ENCODE measurements around the gene ACAD8. TPM values are rescaled to one million over a fixed set of nuclear protein-coding genes. Genes with fewer than 3 reads are reported as not detected.

Gene ACAD8
- total and polyA plus RNA-seq, 10 of the 15 experiments (the other 5 are each of a cell fraction or from before 2014, with no cell fraction given): 9.9 to 34.8 (median 22.2) TPM

DNA sequence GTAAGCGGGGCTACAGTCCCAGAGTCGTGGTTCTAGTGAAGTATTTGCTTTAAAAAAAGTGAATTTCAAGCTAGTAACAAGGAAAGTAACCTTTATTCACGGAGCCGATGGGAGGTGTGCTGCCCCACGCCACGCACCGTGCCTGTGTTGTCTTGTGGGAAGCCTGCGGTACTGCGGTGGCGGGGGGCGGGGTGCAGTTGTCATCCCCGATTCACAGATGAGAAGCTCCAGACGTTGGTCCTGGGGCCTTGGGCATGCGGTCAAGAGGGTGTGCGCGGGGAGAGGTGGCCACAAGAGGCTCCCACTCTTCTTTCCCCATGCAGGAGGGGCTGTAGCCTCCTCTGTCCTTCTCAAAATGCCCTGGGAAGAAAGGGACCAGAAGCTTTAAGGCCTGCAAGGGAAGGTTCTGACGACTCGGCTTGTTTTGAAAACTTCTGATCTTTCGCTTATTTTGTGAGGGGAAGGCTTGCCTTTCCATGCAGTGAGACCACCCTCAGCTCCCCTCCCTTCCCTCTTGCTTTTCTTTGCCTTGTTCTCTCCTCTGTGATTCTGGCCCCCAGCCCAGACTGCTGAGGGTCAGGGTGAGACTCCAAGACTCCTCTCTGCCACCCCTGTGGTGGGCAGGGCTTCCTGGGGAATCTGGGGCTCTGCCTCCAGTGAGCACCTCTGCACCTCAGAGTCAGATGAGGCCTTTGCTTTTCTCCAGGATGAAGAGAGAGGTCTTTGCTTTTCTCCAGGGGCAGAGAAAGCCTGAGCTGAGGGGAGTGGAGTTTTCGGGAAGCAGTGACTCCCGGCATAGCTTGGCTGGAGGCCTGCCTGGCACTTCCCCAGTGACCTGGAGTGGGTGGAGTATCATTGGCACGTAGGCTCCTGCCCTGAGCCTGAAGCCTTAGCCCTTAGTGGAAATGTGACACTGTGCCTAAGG, 29.0 kb downstream of the ACAD8 start:
- no TSS peak for BruUV-seq (replicated peaks)
- Histone ChIP-seq H3K9ac (ENCODE audit: control insufficient read depth, insufficient read depth, low read length) (no peak overlapping the region), H3K27ac (ENCODE audit: control insufficient read depth, insufficient read depth) (no peak overlapping the region), H3K27me3 (replicated peaks in 1 of 2; ENCODE audit: control insufficient read depth in 2 of 2, insufficient read depth in 2 of 2, low read length in 1 of 2) (peaks cover 2 to 8% of the 10 kb centered on the region in 2 experiments; a peak in 2 of 4 replicates), H3K79me2 (ENCODE audit: control insufficient read depth, insufficient read depth, low read length) (no peaks in the 10 kb centered on the region), H3K4me2 (ENCODE audit: control insufficient read depth, insufficient read depth) (no peak overlapping the region), H3K4me3 (no peak overlapping the region), H3K9me3 (replicated peaks; ENCODE audit: control insufficient read depth, insufficient read depth, low read length) (no peaks in the 10 kb centered on the region; the same call in 2 of the 3 replicates), H2AFZ (ENCODE audit: control insufficient read depth, low read depth, low read length) (no peak overlapping the region), H4K20me1 (ENCODE audit: control insufficient read depth, insufficient read depth) (no peaks in the 10 kb centered on the region), H3K4me1 (ENCODE audit: control insufficient read depth, insufficient read depth, low read length) (no peaks in the 10 kb centered on the region), H3K36me3 (ENCODE audit: control insufficient read depth in 2 of 2, insufficient read depth in 2 of 2, low read length in 1 of 2) (no peaks in the 10 kb centered on the region)
- TF ChIP-seq GATAD2B (conservative IDR thresholded peaks at IDR 0.05; ENCODE audit: low read depth) (no peak), IKZF1 (conservative IDR thresholded peaks at IDR 0.05) (no peak), ZSCAN29 (IDR thresholded peaks at IDR 0.05) (no peak), SMAD5 (IDR thresholded peaks at IDR 0.05; ENCODE audit: low read depth) (no peak), ZNF207 (IDR thresholded peaks at IDR 0.05; ENCODE audit: borderline replicate concordance) (no peak), SUPT20H (IDR thresholded peaks at IDR 0.05; ENCODE audit: borderline replicate concordance, control insufficient read depth, low read depth, low read length) (no peak), POLR2AphosphoS2 (IDR thresholded peaks at IDR 0.05; ENCODE audit: low read depth, low read length) (no peak), FOXM1 (IDR thresholded peaks at IDR 0.05; ENCODE audit: low read depth, low read length) (no peak), NFXL1 (IDR thresholded peaks at IDR 0.05; ENCODE audit: borderline replicate concordance) (no peak), CBX5 (IDR thresholded peaks at IDR 0.05; ENCODE audit: low read depth) (no peak), ZNF384 (IDR thresholded peaks at IDR 0.05; ENCODE audit: borderline replicate concordance, low read depth, low read length) (no peak), ZZZ3 (IDR thresholded peaks at IDR 0.05; ENCODE audit: control insufficient read depth, insufficient read length, low read depth) (no peak)
- TF ChIP-seq, protein P1, sequence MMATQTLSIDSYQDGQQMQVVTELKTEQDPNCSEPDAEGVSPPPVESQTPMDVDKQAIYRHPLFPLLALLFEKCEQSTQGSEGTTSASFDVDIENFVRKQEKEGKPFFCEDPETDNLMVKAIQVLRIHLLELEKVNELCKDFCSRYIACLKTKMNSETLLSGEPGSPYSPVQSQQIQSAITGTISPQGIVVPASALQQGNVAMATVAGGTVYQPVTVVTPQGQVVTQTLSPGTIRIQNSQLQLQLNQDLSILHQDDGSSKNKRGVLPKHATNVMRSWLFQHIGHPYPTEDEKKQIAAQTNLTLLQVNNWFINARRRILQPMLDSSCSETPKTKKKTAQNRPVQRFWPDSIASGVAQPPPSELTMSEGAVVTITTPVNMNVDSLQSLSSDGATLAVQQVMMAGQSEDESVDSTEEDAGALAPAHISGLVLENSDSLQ (IDR thresholded peaks at IDR 0.05): no peak
- TF ChIP-seq, protein P2, sequence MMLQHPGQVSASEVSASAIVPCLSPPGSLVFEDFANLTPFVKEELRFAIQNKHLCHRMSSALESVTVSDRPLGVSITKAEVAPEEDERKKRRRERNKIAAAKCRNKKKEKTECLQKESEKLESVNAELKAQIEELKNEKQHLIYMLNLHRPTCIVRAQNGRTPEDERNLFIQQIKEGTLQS (IDR thresholded peaks at IDR 0.05; ENCODE audit: borderline replicate concordance, extremely low read depth, low read depth, low read length): no peak
- TF ChIP-seq, protein P3, sequence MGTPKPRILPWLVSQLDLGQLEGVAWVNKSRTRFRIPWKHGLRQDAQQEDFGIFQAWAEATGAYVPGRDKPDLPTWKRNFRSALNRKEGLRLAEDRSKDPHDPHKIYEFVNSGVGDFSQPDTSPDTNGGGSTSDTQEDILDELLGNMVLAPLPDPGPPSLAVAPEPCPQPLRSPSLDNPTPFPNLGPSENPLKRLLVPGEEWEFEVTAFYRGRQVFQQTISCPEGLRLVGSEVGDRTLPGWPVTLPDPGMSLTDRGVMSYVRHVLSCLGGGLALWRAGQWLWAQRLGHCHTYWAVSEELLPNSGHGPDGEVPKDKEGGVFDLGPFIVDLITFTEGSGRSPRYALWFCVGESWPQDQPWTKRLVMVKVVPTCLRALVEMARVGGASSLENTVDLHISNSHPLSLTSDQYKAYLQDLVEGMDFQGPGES (IDR thresholded peaks at IDR 0.05): no peak
- TF ChIP-seq, protein P4, sequence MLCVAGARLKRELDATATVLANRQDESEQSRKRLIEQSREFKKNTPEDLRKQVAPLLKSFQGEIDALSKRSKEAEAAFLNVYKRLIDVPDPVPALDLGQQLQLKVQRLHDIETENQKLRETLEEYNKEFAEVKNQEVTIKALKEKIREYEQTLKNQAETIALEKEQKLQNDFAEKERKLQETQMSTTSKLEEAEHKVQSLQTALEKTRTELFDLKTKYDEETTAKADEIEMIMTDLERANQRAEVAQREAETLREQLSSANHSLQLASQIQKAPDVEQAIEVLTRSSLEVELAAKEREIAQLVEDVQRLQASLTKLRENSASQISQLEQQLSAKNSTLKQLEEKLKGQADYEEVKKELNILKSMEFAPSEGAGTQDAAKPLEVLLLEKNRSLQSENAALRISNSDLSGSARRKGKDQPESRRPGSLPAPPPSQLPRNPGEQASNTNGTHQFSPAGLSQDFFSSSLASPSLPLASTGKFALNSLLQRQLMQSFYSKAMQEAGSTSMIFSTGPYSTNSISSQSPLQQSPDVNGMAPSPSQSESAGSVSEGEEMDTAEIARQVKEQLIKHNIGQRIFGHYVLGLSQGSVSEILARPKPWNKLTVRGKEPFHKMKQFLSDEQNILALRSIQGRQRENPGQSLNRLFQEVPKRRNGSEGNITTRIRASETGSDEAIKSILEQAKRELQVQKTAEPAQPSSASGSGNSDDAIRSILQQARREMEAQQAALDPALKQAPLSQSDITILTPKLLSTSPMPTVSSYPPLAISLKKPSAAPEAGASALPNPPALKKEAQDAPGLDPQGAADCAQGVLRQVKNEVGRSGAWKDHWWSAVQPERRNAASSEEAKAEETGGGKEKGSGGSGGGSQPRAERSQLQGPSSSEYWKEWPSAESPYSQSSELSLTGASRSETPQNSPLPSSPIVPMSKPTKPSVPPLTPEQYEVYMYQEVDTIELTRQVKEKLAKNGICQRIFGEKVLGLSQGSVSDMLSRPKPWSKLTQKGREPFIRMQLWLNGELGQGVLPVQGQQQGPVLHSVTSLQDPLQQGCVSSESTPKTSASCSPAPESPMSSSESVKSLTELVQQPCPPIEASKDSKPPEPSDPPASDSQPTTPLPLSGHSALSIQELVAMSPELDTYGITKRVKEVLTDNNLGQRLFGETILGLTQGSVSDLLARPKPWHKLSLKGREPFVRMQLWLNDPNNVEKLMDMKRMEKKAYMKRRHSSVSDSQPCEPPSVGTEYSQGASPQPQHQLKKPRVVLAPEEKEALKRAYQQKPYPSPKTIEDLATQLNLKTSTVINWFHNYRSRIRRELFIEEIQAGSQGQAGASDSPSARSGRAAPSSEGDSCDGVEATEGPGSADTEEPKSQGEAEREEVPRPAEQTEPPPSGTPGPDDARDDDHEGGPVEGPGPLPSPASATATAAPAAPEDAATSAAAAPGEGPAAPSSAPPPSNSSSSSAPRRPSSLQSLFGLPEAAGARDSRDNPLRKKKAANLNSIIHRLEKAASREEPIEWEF (IDR thresholded peaks at IDR 0.05; ENCODE audit: insufficient replicate concordance, low read depth, low read length): no peak
- ChIA-PET POLR2A (no interaction called here), SMC1A (ENCODE audit: uncharacterized antibody, unreplicated experiment) (no interaction called here), RAD21 (ENCODE audit: unreplicated experiment) (no interaction called here), CTCF (no interaction called here)
- WGBS (ENCODE audit: insufficient coverage, insufficient replicate concordance, low lambda C conversion rate, missing lambda C conversion rate): 62% methylated on average over 21 of the region's 22 CpGs
- FAIRE-seq (no peak), DNase-seq (ENCODE audit: low read depth, low spot score) (no peak), ATAC-seq (no peak)
- intact Hi-C loops (cut with micrococcal nuclease; ENCODE audit: unreplicated experiment) (no loop called here), in situ Hi-C loops (cut with MboI) (no loop called here)

Data from GM12878 (cell line).